8988T (cell line): ENCODE measurements around the gene HOTAIR.

Experiments
- DNase-seq: peaks from one replicate; pipeline ENCODE4 v3.0.0; 2011

HOTAIR gene

DNA sequence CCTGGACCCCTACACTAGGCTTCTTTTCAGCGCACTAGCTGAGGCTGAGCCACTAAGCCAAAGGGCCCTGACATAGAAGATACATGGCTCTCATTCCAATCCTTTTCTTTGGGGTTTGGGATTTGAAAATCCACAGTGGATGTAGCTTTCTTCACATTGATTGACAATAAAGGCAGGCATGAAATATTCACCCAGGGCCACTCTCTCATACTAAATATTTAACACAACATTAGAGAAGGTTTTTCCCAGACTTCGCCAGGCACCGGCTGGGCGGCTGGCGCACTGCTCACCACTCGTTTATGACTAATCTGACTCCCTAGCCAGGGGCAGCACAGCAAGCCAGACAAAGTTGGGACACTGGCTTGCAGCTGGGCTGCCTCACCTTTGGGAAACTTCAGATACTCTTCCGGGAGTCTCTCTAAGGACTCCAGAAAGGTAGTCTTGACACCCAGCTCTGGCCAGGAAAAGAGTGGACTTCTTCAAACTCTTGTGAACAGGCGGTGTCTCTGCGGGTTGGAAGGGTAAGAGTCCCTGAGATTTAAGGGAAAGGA is 2.5 kb downstream of the HOTAIR start:
- no peak for DNase-seq

DNA sequence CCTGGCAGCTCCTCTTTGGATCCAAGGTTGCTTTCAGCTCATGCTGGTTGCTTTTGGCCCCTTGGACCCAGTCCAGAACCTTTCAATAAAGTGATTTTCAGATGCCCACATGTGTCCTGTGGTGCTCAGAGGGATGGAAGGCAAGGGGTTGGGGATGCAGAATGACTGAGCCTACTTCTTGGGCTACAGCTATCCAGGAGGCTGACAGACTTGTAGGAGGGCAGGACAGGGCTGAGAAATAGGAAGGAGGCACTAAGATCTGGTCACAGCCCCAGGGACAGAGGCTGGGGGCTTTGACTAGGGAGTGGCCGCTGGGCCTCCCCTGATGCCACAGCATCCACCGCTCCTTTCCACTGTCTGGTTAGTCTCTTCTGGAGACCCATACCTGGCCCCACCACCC is 3.1 kb downstream of the HOTAIR start:
- DNase-seq = no peak

- DNase-seq = no peak
These were observed 3.6 kb downstream of the HOTAIR start for GRCh38 chr12:53971129-53971528.

- DNase-seq = no peak
These were observed 4.3 kb downstream of the HOTAIR start for GRCh38 chr12:53970451-53970850.

DNA sequence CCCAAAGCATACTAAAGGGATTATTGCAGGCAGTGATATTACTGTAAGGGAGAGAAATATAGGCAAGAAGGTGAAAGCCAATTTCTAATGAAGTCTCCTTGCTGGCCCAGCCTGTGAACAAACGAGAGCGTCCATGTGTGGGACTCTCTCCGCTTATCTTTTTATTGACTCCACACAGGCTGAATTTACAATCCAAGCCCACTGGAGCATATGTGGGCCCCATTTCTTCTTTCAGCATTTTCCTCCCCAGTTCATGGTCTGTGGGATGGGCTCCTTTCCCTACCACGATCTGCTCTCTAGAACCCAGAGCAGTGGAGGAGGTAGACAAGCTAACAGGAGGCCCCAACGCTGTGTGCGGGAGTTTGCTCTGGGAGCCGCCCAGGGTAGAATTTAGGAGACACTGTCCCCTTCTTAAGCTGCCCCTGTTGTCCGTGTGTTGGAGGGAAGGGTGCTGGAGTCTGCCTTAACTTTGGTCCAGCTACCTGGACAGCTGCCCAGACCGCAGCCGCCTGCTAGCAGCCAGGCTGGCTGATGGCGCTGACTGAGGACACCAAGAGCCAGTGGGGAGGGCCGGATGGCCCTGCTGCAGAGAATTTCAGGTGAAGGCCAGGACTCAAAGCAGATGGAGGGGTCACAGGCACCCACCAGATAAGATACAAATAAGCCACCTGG is 5.0 kb downstream of the HOTAIR start:
- DNase-seq = no peak

DNA sequence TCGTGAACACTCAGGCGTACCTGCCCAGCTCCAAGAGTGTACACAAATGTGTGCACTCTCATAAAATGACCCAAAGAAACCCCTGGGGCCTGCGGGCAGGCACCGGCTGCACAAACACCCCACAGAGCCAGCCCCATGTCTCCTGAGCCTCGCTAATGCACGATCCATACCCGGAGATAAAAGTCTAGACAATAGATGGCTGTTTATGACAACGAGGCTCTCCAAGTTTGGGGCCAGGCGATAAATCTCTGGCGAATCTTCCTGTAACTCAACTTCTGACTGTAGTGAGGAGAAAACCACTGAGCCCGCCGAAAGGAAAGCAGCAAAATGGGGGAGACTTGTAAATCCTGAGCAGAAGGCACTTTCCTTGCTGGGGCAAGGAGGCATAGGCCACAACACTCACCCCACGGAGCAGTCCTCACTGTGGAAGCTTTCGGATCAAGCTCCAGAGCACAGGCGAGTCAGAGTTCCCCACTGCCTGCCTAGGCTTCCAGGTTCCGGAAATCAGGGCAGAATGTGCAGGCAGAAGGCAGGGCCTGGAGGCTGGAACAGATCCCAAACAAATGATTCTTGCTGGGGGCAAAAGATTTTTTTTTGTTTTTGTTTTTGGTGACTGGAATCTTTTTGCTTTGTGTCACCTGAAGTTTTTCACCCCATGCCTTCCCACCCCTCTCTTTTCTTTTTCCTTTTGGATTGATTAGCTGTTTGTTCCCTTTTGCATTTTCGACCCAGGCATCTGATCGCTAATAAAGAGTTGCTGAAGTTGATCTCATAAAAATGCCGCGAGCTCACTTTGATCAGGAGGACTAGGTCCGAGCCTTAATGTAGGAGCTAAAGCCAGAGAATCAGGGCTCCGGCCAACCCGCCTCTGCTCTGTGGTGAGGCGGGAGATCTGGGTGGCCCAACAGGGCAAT is 6.3 kb downstream of the HOTAIR start:
- no peak for DNase-seq

DNA sequence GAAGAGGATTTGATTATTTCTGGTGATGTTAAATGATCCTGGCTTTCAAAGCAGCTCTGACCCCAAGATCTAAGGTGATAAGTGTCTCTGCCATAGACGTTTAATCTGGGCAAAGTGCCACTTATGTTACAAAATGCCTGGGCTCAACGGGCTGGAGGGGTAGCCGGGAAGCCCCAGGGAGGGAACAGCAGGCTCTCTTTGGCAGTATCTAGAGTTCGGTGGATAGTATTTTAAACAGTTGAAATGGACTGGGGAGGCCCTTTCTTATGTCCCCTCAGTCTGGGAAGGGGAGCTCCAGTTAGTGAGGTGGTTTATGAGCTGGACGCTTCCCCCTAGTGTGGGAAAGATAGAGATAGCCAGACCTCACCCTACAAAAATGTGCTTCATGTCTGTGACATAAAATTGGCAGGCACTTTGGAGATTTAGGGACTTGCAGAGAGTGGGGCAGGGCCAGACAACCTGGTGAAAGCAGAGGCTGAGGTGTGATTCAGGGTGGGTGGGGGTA is 7.3 kb downstream of the HOTAIR start:
- DNase-seq = no peak

GRCh38 chr12:53966385-53967133 is 8.2 kb downstream of the HOTAIR start:
- DNase-seq = no peak

DNA sequence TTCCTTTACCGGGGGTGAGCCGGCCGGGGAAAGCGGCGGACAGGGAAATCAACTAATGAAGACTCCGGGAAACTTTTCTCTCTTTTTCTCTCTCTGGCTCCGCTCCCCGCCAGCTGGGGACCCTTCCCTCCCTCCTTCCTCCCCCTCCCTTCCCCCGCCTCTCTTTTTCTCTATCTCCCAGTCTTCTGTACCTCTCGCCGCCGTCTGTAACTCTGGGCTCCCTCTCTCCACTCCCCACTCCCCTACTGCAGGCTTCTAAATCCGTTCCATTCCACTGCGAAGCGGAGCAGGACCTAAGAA is 8.7 kb downstream of the HOTAIR start:
- no peak for DNase-seq

DNA sequence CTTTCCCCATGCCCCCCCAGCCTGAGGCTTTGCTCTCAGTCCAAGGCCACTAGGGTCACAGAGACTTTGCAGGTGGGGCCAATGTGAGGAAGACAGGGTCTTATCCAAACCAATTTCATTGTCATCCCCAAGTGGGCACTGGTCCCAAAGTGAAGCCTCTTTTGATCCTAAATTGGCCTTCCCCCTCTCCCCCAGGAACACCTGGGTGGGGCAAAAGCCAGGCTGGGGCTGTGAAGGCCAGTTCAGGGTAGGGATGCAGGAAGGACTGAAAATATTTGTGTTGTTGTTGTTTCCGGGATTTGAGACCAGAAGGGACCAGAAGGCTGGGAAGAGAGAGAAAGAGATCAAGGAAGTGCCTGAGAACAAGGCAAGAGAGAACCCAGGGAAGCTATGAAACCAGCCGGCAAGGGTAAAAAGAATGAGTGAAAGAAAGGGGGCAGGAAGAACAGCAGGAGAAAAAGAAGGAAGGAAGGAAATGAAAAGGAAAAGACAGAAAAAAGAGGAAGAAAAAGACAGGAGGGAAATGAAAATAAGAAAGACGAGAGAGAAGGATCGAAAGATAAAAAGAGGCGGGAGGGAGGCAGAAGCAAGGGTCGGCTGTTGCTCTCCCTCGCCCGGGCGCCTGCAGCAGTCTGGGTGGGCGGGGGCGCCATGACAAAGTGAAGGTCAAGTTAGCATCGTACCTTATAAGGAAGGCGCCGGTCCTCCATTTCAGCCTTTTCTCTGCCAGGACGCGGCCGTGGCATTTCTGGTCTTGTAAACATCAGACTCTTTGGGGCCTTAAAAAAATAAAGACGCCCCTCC is 9.3 kb downstream of the HOTAIR start:
- DNase-seq = no peak

DNA sequence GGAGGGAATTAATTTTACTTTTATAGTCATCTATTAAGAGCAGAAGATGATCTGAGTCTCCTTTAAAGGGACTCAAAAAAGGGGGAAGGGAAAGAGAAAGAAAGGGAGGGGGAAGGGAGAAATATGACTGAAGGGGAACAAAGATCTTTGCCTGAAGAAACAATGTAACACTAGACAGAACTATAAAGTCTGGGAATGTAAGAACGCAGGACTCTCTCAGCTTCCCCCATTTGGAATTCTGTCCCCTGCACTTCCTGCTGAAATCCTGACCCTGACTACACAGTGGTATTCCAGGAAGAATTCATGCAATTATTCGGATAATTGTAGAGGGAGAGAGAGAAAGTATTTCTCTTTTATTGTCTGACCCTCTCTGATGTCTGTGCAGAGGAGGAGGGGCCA is 10.4 kb downstream of the HOTAIR start:
- DNase-seq = no peak

GRCh38 chr12:53963434-53964314 is 11.1 kb downstream of the HOTAIR start:
- no peak for DNase-seq

DNA sequence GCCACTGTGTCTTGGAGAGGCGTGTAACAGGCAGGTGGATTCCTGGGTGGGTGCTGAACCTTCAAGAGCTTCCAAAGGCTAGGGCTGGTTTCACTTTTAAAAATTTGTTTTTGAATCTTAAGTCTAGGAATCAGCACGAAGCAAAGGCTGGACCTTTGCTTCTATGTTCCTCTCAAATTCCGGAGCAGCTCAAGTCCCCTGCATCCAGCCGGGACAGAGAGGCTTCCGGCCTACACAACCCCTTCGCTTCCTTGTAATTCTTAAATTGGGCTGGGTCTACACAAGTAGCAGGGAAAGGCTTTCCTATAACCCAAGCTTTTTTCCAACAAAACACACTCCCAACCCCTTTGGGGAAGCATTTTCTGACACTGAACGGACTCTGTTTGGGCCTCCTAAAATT is 11.7 kb downstream of the HOTAIR start:
- DNase-seq = no peak

GRCh38 chr12:53961025-53961761 is 13.6 kb downstream of the HOTAIR start:
- DNase-seq = no peak

- DNase-seq = no peak
These were observed 14.3 kb downstream of the HOTAIR start for GRCh38 chr12:53960187-53961024.

GRCh38 chr12:53959314-53959713 is 15.4 kb downstream of the HOTAIR start:
- no peak for DNase-seq

GRCh38 chr12:53958128-53958527 is 16.6 kb downstream of the HOTAIR start:
- DNase-seq = no peak

DNA sequence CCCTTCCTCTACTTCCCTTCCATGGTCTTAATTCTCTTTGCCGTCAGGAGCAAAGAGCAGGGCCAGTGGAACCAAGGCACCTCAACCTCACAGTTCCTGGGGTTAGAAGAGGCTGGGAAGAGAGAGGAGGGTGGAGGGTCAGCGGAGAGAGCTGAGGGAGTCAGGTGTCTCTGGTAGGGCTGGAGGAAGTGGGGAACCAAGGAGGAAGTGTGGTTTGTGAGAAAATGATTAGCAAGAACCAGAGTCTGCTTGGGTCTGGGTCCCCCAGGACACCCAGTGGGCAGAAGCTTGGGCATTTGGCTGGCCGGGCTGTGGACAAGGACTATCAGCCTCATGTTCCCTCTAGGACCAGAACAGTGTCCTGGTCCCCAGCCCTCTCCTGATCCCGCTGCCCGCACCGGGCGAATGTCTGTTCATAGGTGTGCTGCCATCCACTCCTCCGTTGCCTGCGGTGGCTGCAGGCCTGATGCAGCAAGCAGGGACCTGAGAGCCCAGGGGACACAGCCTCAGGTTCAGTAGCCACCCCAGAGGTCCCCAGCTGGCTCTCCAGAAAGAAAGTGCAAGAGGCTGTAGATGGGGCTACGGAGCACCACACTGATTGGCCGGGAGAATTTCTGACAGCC is 17.7 kb downstream of the HOTAIR start:
- DNase-seq = no peak

DNA sequence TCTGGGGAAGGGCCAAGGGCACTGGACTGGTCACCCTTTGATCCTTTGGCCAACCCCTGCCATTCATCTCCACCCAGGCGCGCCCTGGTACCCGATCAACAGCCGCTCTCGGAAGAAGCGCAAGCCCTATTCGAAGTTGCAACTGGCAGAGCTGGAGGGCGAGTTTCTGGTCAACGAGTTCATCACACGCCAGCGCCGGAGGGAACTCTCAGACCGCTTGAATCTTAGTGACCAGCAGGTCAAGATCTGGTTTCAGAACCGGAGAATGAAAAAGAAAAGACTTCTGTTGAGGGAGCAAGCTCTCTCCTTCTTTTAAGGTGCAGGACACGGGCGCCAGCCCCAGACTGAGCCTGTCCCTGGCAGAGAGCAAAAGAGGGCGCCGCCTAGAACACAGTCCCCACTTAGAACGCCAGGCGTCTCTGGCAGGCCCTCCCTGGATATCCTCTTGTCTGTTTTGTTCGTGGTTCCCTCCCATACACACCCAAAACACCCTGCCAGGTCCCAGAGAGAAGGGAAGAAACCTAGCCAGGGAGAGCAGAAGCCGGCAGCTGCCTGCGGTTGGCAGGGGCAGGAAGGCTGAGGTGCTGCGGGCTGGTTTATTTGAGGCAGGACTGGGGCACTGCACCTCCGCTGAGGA is 18.4 kb downstream of the HOTAIR start:
- DNase-seq = no peak
